Brain microvascular endothelial cell (primary cell): ENCODE data around the gene SMG6.
"Not testable (repeated sequence)": the region's sequence is repeated elsewhere in the genome, so short reads cannot be mapped to it uniquely, and the experiment has no call there.

Source experiments
- DNase-seq: peaks from one replicate; pipeline ENCODE4 v3.0.0-alpha.2; 2020
- H3K27ac ChIP-seq: fragments of 250-450 bp; sonication (Bioruptor Pico); 2 replicates; pipeline ENCODE4 v1.5.1; 2020; ENCODE audit warnings: mild to moderate bottlenecking, moderate library complexity
- H3K27me3 ChIP-seq: fragments of 250-450 bp; sonication (Bioruptor Pico); replicated peaks from 2 replicates; pipeline ENCODE4 v1.5.1; 2020; ENCODE audit warnings: mild to moderate bottlenecking
- H3K36me3 ChIP-seq: fragments of 250-450 bp; sonication (Bioruptor Pico); replicated peaks from 2 replicates; pipeline ENCODE4 v1.5.1; 2020; ENCODE audit warnings: mild to moderate bottlenecking
- H3K4me3 ChIP-seq: 2 replicates; pipeline ENCODE4 v1.5.1; 2011; ENCODE audit warnings: low read depth, mild to moderate bottlenecking, control low read depth, low read length, moderate library complexity
- in situ Hi-C: cut with HindIII; loops from 2 replicates; pipeline ENCODE4 v1.10.0; 2017; ENCODE audit warnings: low sequenced_read_pairs, low pct_ligation_motif_present
- TF ChIP-seq, protein P1 (sequence below): IDR thresholded peaks from 2 replicates; pipeline ENCODE4 v1.5.1; 2011; ENCODE audit warnings: low read depth, mild to moderate bottlenecking, moderate library complexity, low read length, control low read depth, inconsistent platforms; ENCODE audit errors: missing control alignments

Gene SMG6

DNA sequence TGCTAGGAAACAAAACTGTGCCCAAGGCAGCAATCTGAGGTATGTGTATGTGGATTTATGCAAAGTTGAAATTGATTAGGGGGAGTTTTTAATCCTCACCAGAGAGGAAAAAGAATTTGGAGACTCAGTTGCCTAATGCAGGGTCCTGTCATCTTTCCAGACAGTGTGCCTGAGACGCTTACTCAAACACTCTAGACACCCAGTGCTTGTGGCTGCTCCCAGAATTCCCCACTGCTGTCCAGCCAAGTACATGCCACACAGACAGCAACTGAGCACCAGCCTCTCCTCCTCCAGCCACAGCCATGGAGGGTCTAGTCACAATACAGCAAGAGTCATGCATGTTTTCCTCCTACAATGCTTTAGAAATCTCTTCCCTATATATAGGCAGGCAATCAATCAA lies 130.6 kb downstream of the SMG6 start:
- in situ Hi-C loops = loop anchor here (10.0 kb wide), 1 partner anchor 88 kb away; no protein-coding TSS in a partner anchor
- TF ChIP-seq, protein P1, sequence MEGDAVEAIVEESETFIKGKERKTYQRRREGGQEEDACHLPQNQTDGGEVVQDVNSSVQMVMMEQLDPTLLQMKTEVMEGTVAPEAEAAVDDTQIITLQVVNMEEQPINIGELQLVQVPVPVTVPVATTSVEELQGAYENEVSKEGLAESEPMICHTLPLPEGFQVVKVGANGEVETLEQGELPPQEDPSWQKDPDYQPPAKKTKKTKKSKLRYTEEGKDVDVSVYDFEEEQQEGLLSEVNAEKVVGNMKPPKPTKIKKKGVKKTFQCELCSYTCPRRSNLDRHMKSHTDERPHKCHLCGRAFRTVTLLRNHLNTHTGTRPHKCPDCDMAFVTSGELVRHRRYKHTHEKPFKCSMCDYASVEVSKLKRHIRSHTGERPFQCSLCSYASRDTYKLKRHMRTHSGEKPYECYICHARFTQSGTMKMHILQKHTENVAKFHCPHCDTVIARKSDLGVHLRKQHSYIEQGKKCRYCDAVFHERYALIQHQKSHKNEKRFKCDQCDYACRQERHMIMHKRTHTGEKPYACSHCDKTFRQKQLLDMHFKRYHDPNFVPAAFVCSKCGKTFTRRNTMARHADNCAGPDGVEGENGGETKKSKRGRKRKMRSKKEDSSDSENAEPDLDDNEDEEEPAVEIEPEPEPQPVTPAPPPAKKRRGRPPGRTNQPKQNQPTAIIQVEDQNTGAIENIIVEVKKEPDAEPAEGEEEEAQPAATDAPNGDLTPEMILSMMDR = no peak
- Histone ChIP-seq H3K27me3 (no peaks in the 10 kb centered on the region), H3K27ac (peak overlapping the region; percentile 99), H3K4me3 (no peak overlapping the region), H3K36me3 (peaks cover 13% of the 10 kb centered on the region)
- no peak for DNase-seq

DNA sequence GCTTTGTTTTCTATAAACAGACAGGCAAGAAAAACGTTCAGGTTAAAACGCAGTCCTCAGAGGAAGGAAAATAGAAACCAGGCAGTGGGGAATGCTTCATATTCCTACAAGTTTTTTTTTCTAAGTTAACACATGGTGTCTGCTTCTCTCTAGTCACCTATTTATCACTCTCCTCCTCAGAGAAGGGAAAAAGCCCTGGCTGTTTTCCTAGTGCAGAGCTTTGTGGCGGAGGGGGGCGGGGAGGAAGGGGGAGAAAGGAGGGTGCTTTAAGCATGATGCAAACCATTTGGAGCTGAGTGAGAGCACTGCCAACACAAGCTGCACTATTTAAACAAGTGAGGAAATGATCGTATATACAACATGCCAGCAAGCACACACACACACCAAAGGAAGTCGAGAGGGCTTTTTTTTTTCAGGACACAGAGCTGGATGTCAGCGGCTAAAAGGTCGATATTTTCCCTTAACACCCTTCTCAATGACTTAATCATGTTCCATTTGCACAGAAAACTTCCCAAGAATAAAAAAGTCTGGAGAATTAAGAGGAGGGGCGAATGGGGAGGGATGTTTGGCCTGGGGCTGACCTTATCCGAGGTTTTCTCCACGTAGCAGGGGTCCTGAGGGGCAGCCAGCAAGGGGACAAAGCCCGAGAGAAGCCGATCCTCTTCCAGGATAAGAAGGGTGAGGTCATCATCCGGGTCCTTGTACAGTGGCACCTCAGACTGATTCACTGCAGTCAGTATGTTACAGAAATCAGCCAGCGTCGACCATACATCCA lies 131.3 kb downstream of the SMG6 start:
- Histone ChIP-seq H3K27me3 (no peaks in the 10 kb centered on the region), H3K27ac (peak overlapping the region; percentile 99), H3K4me3 (peak overlapping the region; percentile 18), H3K36me3 (peaks cover 12% of the 10 kb centered on the region)
- peak; percentile 97 for DNase-seq
- TF ChIP-seq, protein P1 = no peak
- in situ Hi-C loops = loop anchor here (10.0 kb wide), 1 partner anchor 87 kb away; no protein-coding TSS in a partner anchor

DNA sequence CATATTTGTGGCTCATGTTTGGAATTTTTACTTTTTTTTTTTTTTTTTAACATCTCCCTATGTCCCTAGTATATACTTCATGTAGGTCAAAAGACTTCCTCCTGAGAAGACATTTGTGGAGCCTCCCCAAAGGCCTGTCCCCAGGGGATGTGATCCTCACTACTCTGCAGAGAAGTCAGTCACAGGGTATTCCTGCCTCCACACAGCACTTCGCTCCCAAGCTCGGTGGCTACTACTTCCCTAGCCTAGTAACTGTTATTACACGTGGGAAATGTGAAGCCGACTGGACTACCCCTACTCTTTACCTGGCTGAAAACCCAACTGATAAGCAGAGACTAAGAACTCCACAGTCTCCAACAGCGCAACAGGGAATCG lies 131.9 kb downstream of the SMG6 start:
- in situ Hi-C loops = loop anchor here (10.0 kb wide), 1 partner anchor 87 kb away; no protein-coding TSS in a partner anchor
- peak; percentile 48 for DNase-seq
- no peaks in the 10 kb centered on the region for H3K27me3 ChIP-seq
- H3K4me3 ChIP-seq = peak overlapping the region; percentile 18
- TF ChIP-seq, protein P1 = no peak
- peaks cover 9% of the 10 kb centered on the region for H3K36me3 ChIP-seq
- H3K27ac ChIP-seq = peak overlapping the region; percentile 99

DNA sequence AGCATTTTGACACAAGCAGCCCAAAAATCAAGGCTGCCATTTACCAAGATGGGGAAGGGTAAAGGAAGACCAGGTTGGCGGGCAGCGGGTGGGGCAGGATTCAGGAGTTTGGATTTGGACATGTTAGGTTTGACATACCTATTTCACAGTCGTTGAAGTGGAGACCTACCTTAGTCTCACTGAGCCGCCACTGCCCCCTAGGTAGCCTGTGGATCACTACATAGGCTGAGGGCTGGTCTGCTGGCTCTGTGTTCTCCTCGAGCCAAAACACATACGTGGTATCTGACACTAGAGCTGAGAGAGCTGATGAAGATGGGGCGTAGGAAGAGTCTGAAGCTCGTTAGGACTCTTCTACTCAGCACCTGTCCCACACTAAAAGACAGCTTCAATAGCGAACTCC lies 133.6 kb downstream of the SMG6 start:
- Histone ChIP-seq H3K4me3 (no peak overlapping the region), H3K27me3 (no peaks in the 10 kb centered on the region), H3K27ac (no peak overlapping the region), H3K36me3 (peaks cover 9% of the 10 kb centered on the region)
- in situ Hi-C loops = loop anchor here (10.0 kb wide), 1 partner anchor 85 kb away; no protein-coding TSS in a partner anchor
- TF ChIP-seq, protein P1 = peak; percentile 49
- DNase-seq = no peak

DNA sequence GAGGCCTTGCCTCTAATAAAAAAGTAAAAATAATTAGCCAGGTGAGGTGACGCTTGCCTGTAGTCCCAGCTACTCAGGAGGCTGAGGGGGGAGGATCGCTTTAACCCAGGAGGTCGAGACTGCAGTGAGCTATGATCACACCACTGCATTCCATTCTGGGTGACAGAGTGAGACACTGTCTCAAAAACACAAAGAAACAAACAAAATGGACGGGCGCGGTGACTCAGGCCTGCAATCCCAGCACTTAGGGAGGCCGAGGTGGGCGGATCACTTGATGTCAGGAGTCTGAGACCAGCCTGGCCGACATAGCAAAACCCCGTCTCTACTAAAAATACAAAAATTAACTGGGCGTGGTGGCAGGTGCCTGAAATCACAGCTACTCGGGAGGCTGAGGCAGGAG lies 137.9 kb downstream of the SMG6 start:
- peak; percentile 92 for DNase-seq
- H3K27me3 ChIP-seq, H3K4me3 ChIP-seq, in situ Hi-C loops: not testable (repeated sequence)
- Histone ChIP-seq H3K27ac (peak overlapping the region; percentile 81), H3K36me3 (peaks cover 18% of the 10 kb centered on the region)

DNA sequence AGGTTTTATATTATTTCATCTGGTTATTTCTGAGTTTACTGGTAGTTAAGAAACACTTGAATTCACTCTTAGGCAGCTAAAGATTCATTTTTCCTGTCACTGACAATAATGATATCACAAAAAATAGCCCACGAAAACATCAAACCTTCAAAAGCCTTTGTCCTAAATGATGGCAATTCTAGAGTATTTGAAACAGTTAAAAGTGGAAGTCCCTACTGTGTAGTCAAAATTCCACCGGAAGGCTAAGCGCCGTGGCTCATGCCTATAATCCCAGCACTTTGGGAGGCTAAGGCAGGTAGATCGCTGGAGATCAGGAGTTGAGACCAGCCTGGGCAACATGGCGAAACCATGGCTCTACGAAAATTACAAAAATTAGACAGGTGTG lies 145.2 kb downstream of the SMG6 start:
- in situ Hi-C loops = no loop called here
- no peaks in the 10 kb centered on the region for H3K27me3 ChIP-seq
- H3K36me3 ChIP-seq = no peaks in the 10 kb centered on the region
- DNase-seq = no peak
- peak overlapping the region; percentile 47 for H3K27ac ChIP-seq
- H3K4me3 ChIP-seq = no peak overlapping the region
- TF ChIP-seq, protein P1 = no peak
